Endodermal cell (in vitro differentiated cells): ENCODE measurements around the gene TNNC1. TPM values are rescaled to one million over a fixed set of nuclear protein-coding genes. Genes with fewer than 3 reads are reported as not detected.

Experiments
- DNase-seq: peaks from one replicate; pipeline ENCODE4 v3.0.0-alpha.2; 2017
- H3K27ac ChIP-seq: 2 replicates; pipeline ENCODE4 v1.5.1; 2013; ENCODE audit warnings: mild to moderate bottlenecking, low read depth, low read length, moderate library complexity
- H3K27me3 ChIP-seq: 2 replicates; pipeline ENCODE4 v1.6.1; 2013; ENCODE audit warnings: mild to moderate bottlenecking, low read length, moderate library complexity; ENCODE audit not compliant: insufficient read depth, control insufficient read depth, poor library complexity, severe bottlenecking
- H3K36me3 ChIP-seq: 2 replicates; pipeline ENCODE4 v1.7.0; 2013; ENCODE audit warnings: mild to moderate bottlenecking, low read length, moderate library complexity; ENCODE audit not compliant: control insufficient read depth, insufficient read depth
- H3K4me1 ChIP-seq: one replicate; pipeline ENCODE4 v1.7.0; 2013; ENCODE audit warnings: low read length; ENCODE audit not compliant: control insufficient read depth, insufficient read depth
- H3K4me3 ChIP-seq: 2 replicates; pipeline ENCODE4 v1.5.1; 2013; ENCODE audit warnings: mild to moderate bottlenecking, low read length, moderate library complexity
- H3K9ac ChIP-seq: 2 replicates; pipeline ENCODE4 v1.6.1; 2013; ENCODE audit warnings: mild to moderate bottlenecking, low read length, moderate library complexity; ENCODE audit not compliant: poor library complexity, severe bottlenecking; ENCODE audit errors: extremely low read depth
- H3K9me3 ChIP-seq: 2 replicates; pipeline ENCODE4 v1.6.1; 2013; ENCODE audit warnings: mild to moderate bottlenecking, low read length, moderate library complexity; ENCODE audit not compliant: control insufficient read depth
- H3K27ac Mint-ChIP-seq: 2 replicates; pipeline ENCODE4 v1.8.0; 2020; ENCODE audit warnings: mixed read lengths
- H3K27me3 Mint-ChIP-seq: 2 replicates; pipeline ENCODE4 v1.8.0; 2021; ENCODE audit warnings: mild to moderate bottlenecking, mixed read lengths; ENCODE audit not compliant: insufficient read depth
- H3K36me3 Mint-ChIP-seq: 2 replicates; pipeline ENCODE4 v1.8.0; 2020; ENCODE audit warnings: low read depth, mixed read lengths
- H3K4me1 Mint-ChIP-seq: 2 replicates; pipeline ENCODE4 v1.8.0; 2020; ENCODE audit warnings: mixed read lengths
- H3K4me3 Mint-ChIP-seq: 2 replicates; pipeline ENCODE4 v1.8.0; 2020; ENCODE audit warnings: mild to moderate bottlenecking, moderate library complexity, mixed read lengths
- H3K9me3 Mint-ChIP-seq: 2 replicates; pipeline ENCODE4 v1.8.0; 2020; ENCODE audit warnings: mild to moderate bottlenecking, mixed read lengths
- CTCF ChIP-seq: fragments of 200-600 bp; sonication (generic); conservative IDR thresholded peaks from 2 replicates; pipeline ENCODE4 v1.5.0; 2021; ENCODE audit warnings: antibody characterized with exemption, mild to moderate bottlenecking
- WGBS, 2 experiments: methylation state at CpG; one replicate each; pipeline versions ENCODE4 v1.1.5 to v1.1.7; 2013; ENCODE audit warnings: missing lambda C conversion rate in 2 of 2, mixed read lengths in 1 of 2; ENCODE audit not compliant: insufficient coverage in 1 of 2, insufficient read length in 1 of 2; 5-methylcytosine and 5-hydroxymethylcytosine counted together
- total RNA-seq, 2 donors: library from RNA; stranded (reverse); fragmentation: NEBNext Ultra II Directional in 1 of 2; extraction: Animal tissue kit (Norgen Biotek cat#: 25700) in 1 of 2; gene quantifications; 2 replicates in 1 of 2; 3 replicates in 1 of 2; pipeline ENCODE4 v1.2.1, GENCODE V29; 2021

TNNC1 gene
- total RNA-seq, 2 donors from 2014 or later = 44.8 to 64.6 TPM

GRCh38 chr3:52404391-52404790 lies 49.5 kb downstream of the TNNC1 start:
- DNase-seq = no peak
- no peak overlapping the region for H3K4me3 ChIP-seq
- WGBS, 2 experiments = 89 to 96% methylated on average over 3 to 10 of the region's 10 CpGs
- H3K9ac ChIP-seq = no peak overlapping the region
- no peaks in the 10 kb centered on the region for H3K27me3 Mint-ChIP-seq
- H3K4me3 Mint-ChIP-seq = no peak overlapping the region
- H3K27ac Mint-ChIP-seq = no peak overlapping the region
- peaks cover 83% of the 10 kb centered on the region for H3K36me3 ChIP-seq
- H3K27ac ChIP-seq = no peak overlapping the region
- peaks cover 12% of the 10 kb centered on the region for H3K4me1 Mint-ChIP-seq
- H3K9me3 ChIP-seq = no peaks in the 10 kb centered on the region
- no peak for TF ChIP-seq CTCF
- no peaks in the 10 kb centered on the region for H3K9me3 Mint-ChIP-seq
- H3K4me1 ChIP-seq = no peaks in the 10 kb centered on the region
- H3K27me3 ChIP-seq = no peaks in the 10 kb centered on the region
- peaks cover 62% of the 10 kb centered on the region for H3K36me3 Mint-ChIP-seq

GRCh38 chr3:52403955-52404354 lies 49.9 kb downstream of the TNNC1 start:
- no peak for DNase-seq
- TF ChIP-seq CTCF = no peak
- Mint-ChIP-seq H3K36me3 (peaks cover 62% of the 10 kb centered on the region), H3K4me3 (no peak overlapping the region), H3K27ac (no peak overlapping the region), H3K27me3 (no peaks in the 10 kb centered on the region), H3K9me3 (no peaks in the 10 kb centered on the region), H3K4me1 (peaks cover 8% of the 10 kb centered on the region)
- no peak overlapping the region for H3K4me3 ChIP-seq
- H3K36me3 ChIP-seq = peaks cover 83% of the 10 kb centered on the region
- no peaks in the 10 kb centered on the region for H3K9me3 ChIP-seq
- H3K4me1 ChIP-seq = no peaks in the 10 kb centered on the region
- 86 to 92% methylated on average over 2 to 3 of the region's 3 CpGs for WGBS, 2 experiments
- no peak overlapping the region for H3K27ac ChIP-seq
- H3K27me3 ChIP-seq = no peaks in the 10 kb centered on the region
- no peak overlapping the region for H3K9ac ChIP-seq

GRCh38 chr3:52403271-52403841 lies 50.5 kb downstream of the TNNC1 start:
- Histone ChIP-seq H3K4me1 (no peaks in the 10 kb centered on the region), H3K27me3 (no peaks in the 10 kb centered on the region), H3K9me3 (no peaks in the 10 kb centered on the region), H3K9ac (no peak overlapping the region), H3K36me3 (peaks cover 79% of the 10 kb centered on the region), H3K27ac (no peak overlapping the region), H3K4me3 (no peak overlapping the region)
- H3K9me3 Mint-ChIP-seq = no peaks in the 10 kb centered on the region
- no peak overlapping the region for H3K4me3 Mint-ChIP-seq
- DNase-seq = no peak
- no peak for TF ChIP-seq CTCF
- no peaks in the 10 kb centered on the region for H3K27me3 Mint-ChIP-seq
- WGBS, 2 experiments = 92 to 99% methylated on average over 10 to 19 of the region's 19 CpGs
- peaks cover 8% of the 10 kb centered on the region for H3K4me1 Mint-ChIP-seq
- H3K36me3 Mint-ChIP-seq = peaks cover 59% of the 10 kb centered on the region
- H3K27ac Mint-ChIP-seq = no peak overlapping the region
